K562 (cell line): ENCODE results near the gene GIMAP8.

Experiments used
- BRCA1 ChIP-seq, 2 experiments: fragments of 450-650 bp in 1 of 2; sonication (generic) in 1 of 2; formaldehyde crosslinking in 1 of 2; IDR thresholded peaks; 2 replicates each; pipeline versions ENCODE4 v1.5.0 to v1.6.1; 2017 to 2020; ENCODE audit warnings: mild to moderate bottlenecking in 1 of 2, missing genetic modification reagents in 1 of 2
- CTCF ChIP-seq, 3 experiments: IDR thresholded peaks in 2 of 3; conservative IDR thresholded peaks in 1 of 3; 2 replicates each; pipeline ENCODE4 v1.5.1; 2011 to 2012; ENCODE audit warnings: low read length in 3 of 3, mild to moderate bottlenecking in 3 of 3, control low read depth in 2 of 3, improper control_type of control experiment in 1 of 3, inconsistent platforms in 1 of 3, low read depth in 1 of 3, mixed read lengths in 1 of 3, moderate library complexity in 1 of 3; ENCODE audit not compliant: insufficient read depth in 2 of 3
- EP300 ChIP-seq: IDR thresholded peaks from 2 replicates; pipeline ENCODE4 v1.6.1; 2012; ENCODE audit warnings: low read length, improper control_type of control experiment
- EZH2 ChIP-seq: IDR thresholded peaks from 2 replicates; pipeline ENCODE4 v1.6.1; 2012; ENCODE audit warnings: low read depth, mild to moderate bottlenecking, inconsistent platforms, low read length, borderline replicate concordance
- POLR2A ChIP-seq: fragments of 450-650 bp; conservative IDR thresholded peaks from 2 replicates; pipeline ENCODE4 v1.6.1; 2016
- TSC22D4 ChIP-seq: fragments of 450-650 bp; IDR thresholded peaks from 2 replicates; pipeline ENCODE4 v1.6.1; 2016; ENCODE audit warnings: missing genetic modification characterization, missing biosample characterization, control low read depth
- USF2 ChIP-seq: sonication (generic); formaldehyde crosslinking; IDR thresholded peaks from 2 replicates; pipeline ENCODE4 v1.5.0; 2020; ENCODE audit warnings: missing genetic modification reagents
- ZNF695 ChIP-seq: fragments of 450-650 bp; formaldehyde crosslinking; IDR thresholded peaks from 2 replicates; pipeline ENCODE4 v1.4.0; 2020; ENCODE audit warnings: mild to moderate bottlenecking, moderate library complexity

GRCh38 chr7:150451833-150452461 is 1.5 kb downstream of the GIMAP8 start:
- TF ChIP-seq ZNF695 (CRISPR knock-in tag) (no peak), CTCF (IDR thresholded peaks at IDR 0.05 in 2 of 3, conservative IDR thresholded peaks at IDR 0.05 in 1 of 3; ENCODE audit: insufficient read depth in 2 of 3, low read depth in 1 of 3, low read length in 3 of 3) (no peak), TSC22D4 (tag) (no peak), EZH2 (no peak), POLR2A (no peak), BRCA1 (IDR thresholded peaks at IDR 0.05) (no peak), BRCA1 (CRISPR knock-in tag; IDR thresholded peaks at IDR 0.05) (no peak), EP300 (no peak), USF2 (CRISPR knock-in tag) (no peak)
